NCI-H524 treated with DMSO at 0.1 percent for 48 hours (cell line): Measurements from ENCODE around the gene LIPC.

Experiments
- DNase-seq: peaks from one replicate; lab custom pipeline; 2025; lab: John Stamatoyannopoulos, UW

The LIPC gene

GRCh38 chr15:58517682-58518525, 86.1 kb downstream of the LIPC start:
- no peak for DNase-seq

GRCh38 chr15:58518626-58519025, 86.8 kb downstream of the LIPC start:
- DNase-seq = no peak

GRCh38 chr15:58519516-58519915, 87.7 kb downstream of the LIPC start:
- no peak for DNase-seq

GRCh38 chr15:58520464-58520863, 88.7 kb downstream of the LIPC start:
- peak; percentile 97 for DNase-seq

- DNase-seq = no peak
Measured at GRCh38 chr15:58520936-58521292, 89.1 kb downstream of the LIPC start.

- DNase-seq = peak; percentile 92
Measured at GRCh38 chr15:58521293-58521991, 89.7 kb downstream of the LIPC start.

GRCh38 chr15:58522391-58522790, 90.6 kb downstream of the LIPC start:
- no peak for DNase-seq

- no peak for DNase-seq
Measured at GRCh38 chr15:58522865-58523264, 91.1 kb downstream of the LIPC start.

GRCh38 chr15:58523634-58524033, 91.8 kb downstream of the LIPC start:
- DNase-seq = no peak

GRCh38 chr15:58524247-58524646, 92.5 kb downstream of the LIPC start:
- DNase-seq = no peak

GRCh38 chr15:58525991-58526421, 94.2 kb downstream of the LIPC start:
- DNase-seq = no peak

GRCh38 chr15:58526647-58527192, 94.9 kb downstream of the LIPC start:
- DNase-seq = no peak

- DNase-seq = no peak
Measured at GRCh38 chr15:58527573-58528187, 95.9 kb downstream of the LIPC start.

GRCh38 chr15:58528188-58528870, 96.5 kb downstream of the LIPC start:
- no peak for DNase-seq

- DNase-seq = no peak
Measured at GRCh38 chr15:58529041-58529440, 97.2 kb downstream of the LIPC start.

- no peak for DNase-seq
Measured at GRCh38 chr15:58530056-58530590, 98.3 kb downstream of the LIPC start.

GRCh38 chr15:58532126-58532525, 100.3 kb downstream of the LIPC start:
- no peak for DNase-seq

GRCh38 chr15:58534556-58534955, 102.8 kb downstream of the LIPC start:
- DNase-seq = no peak

- DNase-seq = no peak
Measured at GRCh38 chr15:58535337-58535736, 103.5 kb downstream of the LIPC start.

GRCh38 chr15:58535894-58536293, 104.1 kb downstream of the LIPC start:
- DNase-seq = no peak

GRCh38 chr15:58536414-58536813, 104.6 kb downstream of the LIPC start:
- no peak for DNase-seq

- no peak for DNase-seq
Measured at GRCh38 chr15:58537033-58537432, 105.2 kb downstream of the LIPC start.
